Liver (tissue), 9 donors: Measurements from ENCODE around the gene FTO. TPM values are rescaled to one million over a fixed set of nuclear protein-coding genes. Genes with fewer than 3 reads are reported as not detected.

Experiments
- DNase-seq: peaks from one replicate; pipeline ENCODE4 v3.0.0-alpha.2; 2017; ENCODE audit warnings: low spot score
- H3K27ac ChIP-seq, 2 donors: one replicate each; pipeline ENCODE4 v1.7.0; 2013; ENCODE audit warnings: inconsistent platforms in 2 of 2, low read length in 2 of 2, control low read depth in 1 of 2, low read depth in 1 of 2, mild to moderate bottlenecking in 1 of 2
- H3K27me3 ChIP-seq, 4 donors: one replicate each; pipeline versions ENCODE4 v1.6.1 to v1.7.0; 2013; ENCODE audit warnings: low read length in 3 of 4, inconsistent platforms in 1 of 4, mild to moderate bottlenecking in 1 of 4, moderate library complexity in 1 of 4; ENCODE audit not compliant: control insufficient read depth in 4 of 4, insufficient read depth in 4 of 4
- H3K36me3 ChIP-seq, 4 donors: one replicate each; pipeline versions ENCODE4 v1.6.1 to v1.7.0; 2013; ENCODE audit warnings: low read length in 3 of 4, mild to moderate bottlenecking in 3 of 4, low read depth in 1 of 4, moderate library complexity in 1 of 4; ENCODE audit not compliant: control insufficient read depth in 4 of 4, insufficient read depth in 3 of 4
- H3K4me1 ChIP-seq, 4 donors: one replicate each; pipeline versions ENCODE4 v1.6.1 to v1.7.0; 2013; ENCODE audit warnings: low read length in 3 of 4, mild to moderate bottlenecking in 3 of 4, moderate library complexity in 1 of 4; ENCODE audit not compliant: control insufficient read depth in 4 of 4, insufficient read depth in 4 of 4
- H3K4me3 ChIP-seq, 3 donors: one replicate each; pipeline versions ENCODE4 v1.6.1 to v1.7.0; 2013; ENCODE audit warnings: low read length in 3 of 3, control low read depth in 1 of 3, low read depth in 1 of 3, mild to moderate bottlenecking in 1 of 3
- H3K9ac ChIP-seq, 2 donors: one replicate each; pipeline ENCODE4 v1.7.0; 2013; ENCODE audit warnings: low read length in 2 of 2, mild to moderate bottlenecking in 2 of 2, moderate library complexity in 2 of 2, control low read depth in 1 of 2, low read depth in 1 of 2
- H3K9me3 ChIP-seq, 4 donors: one replicate each; pipeline versions ENCODE4 v1.6.1 to v1.7.0; 2013; ENCODE audit warnings: low read length in 3 of 4; ENCODE audit not compliant: control insufficient read depth in 4 of 4
- CTCF ChIP-seq: fragments of 150-350 bp; IDR thresholded peaks from 2 replicates; pipeline ENCODE4 v1.5.1; 2017; ENCODE audit warnings: improper control_type of control experiment, low read depth, low read length; ENCODE audit not compliant: missing input control
- EGR1 ChIP-seq, 2 donors: IDR thresholded peaks; 2 replicates each; pipeline ENCODE4 v1.6.1; 2016 to 2018; ENCODE audit warnings: antibody characterized with exemption in 2 of 2, low read depth in 2 of 2
- FOXA2 ChIP-seq: IDR thresholded peaks from 2 replicates; pipeline ENCODE4 v1.6.1; 2016; ENCODE audit warnings: antibody characterized with exemption
- GABPA ChIP-seq, 2 donors: IDR thresholded peaks in 1 of 2; conservative IDR thresholded peaks in 1 of 2; 2 replicates each; pipeline ENCODE4 v1.6.1; 2016; ENCODE audit warnings: antibody characterized with exemption in 2 of 2, mild to moderate bottlenecking in 1 of 2, moderate library complexity in 1 of 2
- HNF4A ChIP-seq, 2 donors: conservative IDR thresholded peaks; 2 replicates each; pipeline ENCODE4 v1.6.1; 2016; ENCODE audit warnings: antibody characterized with exemption in 2 of 2, mild to moderate bottlenecking in 2 of 2
- HNF4G ChIP-seq: IDR thresholded peaks from 2 replicates; pipeline ENCODE4 v1.6.1; 2016; ENCODE audit warnings: antibody characterized with exemption
- JUND ChIP-seq, 2 donors: IDR thresholded peaks; 2 replicates each; pipeline ENCODE4 v1.6.1; 2016; ENCODE audit warnings: antibody characterized with exemption in 2 of 2
- NR2F2 ChIP-seq: IDR thresholded peaks from 2 replicates; pipeline ENCODE4 v1.6.1; 2016; ENCODE audit warnings: antibody characterized with exemption
- RAD21 ChIP-seq, 2 donors: IDR thresholded peaks; 2 replicates each; pipeline ENCODE4 v1.6.1; 2016; ENCODE audit warnings: antibody characterized with exemption in 2 of 2, mild to moderate bottlenecking in 2 of 2
- REST ChIP-seq: IDR thresholded peaks from 2 replicates; pipeline ENCODE4 v1.6.1; 2016; ENCODE audit warnings: antibody characterized with exemption, mild to moderate bottlenecking
- RXRA ChIP-seq, 2 donors: IDR thresholded peaks; 2 replicates each; pipeline ENCODE4 v1.6.1; 2017 to 2018; ENCODE audit warnings: antibody characterized with exemption in 2 of 2, mild to moderate bottlenecking in 1 of 2
- SP1 ChIP-seq: IDR thresholded peaks from 2 replicates; pipeline ENCODE4 v1.6.1; 2018; ENCODE audit warnings: antibody characterized with exemption, mild to moderate bottlenecking
- TAF1 ChIP-seq: conservative IDR thresholded peaks from 2 replicates; pipeline ENCODE4 v1.6.1; 2016; ENCODE audit warnings: antibody characterized with exemption, mild to moderate bottlenecking
- YY1 ChIP-seq: IDR thresholded peaks from 2 replicates; pipeline ENCODE4 v1.6.1; 2016; ENCODE audit warnings: antibody characterized with exemption, mild to moderate bottlenecking
- WGBS: extraction: QIAGEN DNeasy Blood & Tissue Kit; methylation state at CpG from one replicate; pipeline ENCODE4 v1.1.7; 2013; 5-methylcytosine and 5-hydroxymethylcytosine counted together
- polyA plus RNA-seq, 2 donors: library from polyadenylated mRNA; stranded (reverse) in 1 of 2; unstranded in 1 of 2; fragments of 200-250 nt in 1 of 2; fragments of >200 nt in 1 of 2; fragmentation: Nextera tagmentation in 1 of 2; extraction: Ambion mirVana in 1 of 2; gene quantifications; one replicate each; pipeline versions ENCODE4 v1.2.1 to v1.2.3, GENCODE V29; 2013 to 2015
- total RNA-seq, 2 donors: library from RNA; depleted of rRNA; stranded (reverse); fragments of >200 nt; gene quantifications; one replicate each; pipeline ENCODE4 v1.2.3, GENCODE V29; 2014
- TF ChIP-seq, protein P1 (sequence below): IDR thresholded peaks from 2 replicates; pipeline ENCODE4 v1.6.1; 2016; ENCODE audit warnings: antibody characterized with exemption
- TF ChIP-seq, protein P2 (sequence below): IDR thresholded peaks from 2 replicates; pipeline ENCODE4 v1.6.1; 2016; ENCODE audit warnings: antibody characterized with exemption
- donor health status: healthy.
- donor health status: healthy.
- donor health status: healthy.
- donor health status: healthy.
- donor health status: healthy.

The FTO gene
- total and polyA plus RNA-seq, 4 donors, result 12.0 to 54.2 (median 24.6) TPM

DNA sequence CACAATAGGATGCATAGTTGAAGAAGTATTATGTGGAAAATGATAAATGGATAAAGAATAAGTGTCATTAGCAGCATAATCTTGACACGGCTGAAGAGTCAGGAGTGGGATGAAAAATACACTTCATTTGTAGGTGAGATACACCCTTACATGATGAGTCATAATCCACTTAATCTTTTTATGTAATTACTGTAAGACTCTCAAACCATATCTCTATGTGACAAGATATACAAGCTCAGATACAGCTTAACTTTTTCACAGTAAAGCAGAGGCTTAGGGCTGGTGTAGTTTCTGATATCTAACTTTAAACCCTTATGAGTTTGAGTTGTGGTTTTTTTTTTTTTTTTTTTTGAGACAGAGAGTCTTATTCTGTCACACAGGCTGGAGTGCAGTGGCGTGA is 101.2 kb downstream of the FTO start (continued):
- TF ChIP-seq FOXA2 (no peak), JUND (IDR thresholded peaks at IDR 0.05) (no peak), RXRA (IDR thresholded peaks at IDR 0.05) (no peak)

- Histone ChIP-seq H3K36me3 (peaks cover 0 to 4% (median 2%) of the 10 kb centered on the region in 4 donors), H3K27me3 (no peaks in the 10 kb centered on the region), H3K4me3 (no peak overlapping the region), H3K9ac (no peak overlapping the region), H3K27ac (no peak overlapping the region), H3K4me1 (no peaks in the 10 kb centered on the region), H3K9me3 (no peaks in the 10 kb centered on the region)
- no peak for DNase-seq
- WGBS, result 94% methylated on average over 4 of the region's 4 CpGs
- TF ChIP-seq FOXA2, result no peak
- no peak for TF ChIP-seq TAF1
- TF ChIP-seq, protein P1, sequence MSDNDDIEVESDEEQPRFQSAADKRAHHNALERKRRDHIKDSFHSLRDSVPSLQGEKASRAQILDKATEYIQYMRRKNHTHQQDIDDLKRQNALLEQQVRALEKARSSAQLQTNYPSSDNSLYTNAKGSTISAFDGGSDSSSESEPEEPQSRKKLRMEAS, result no peak
- TF ChIP-seq REST, result no peak
- no peak for TF ChIP-seq YY1
- no peak for TF ChIP-seq EGR1 (IDR thresholded peaks at IDR 0.05; ENCODE audit: low read depth in 2 of 2)
- TF ChIP-seq CTCF, result no peak
- TF ChIP-seq SP1, result no peak
- no peak for TF ChIP-seq JUND (IDR thresholded peaks at IDR 0.05)
- TF ChIP-seq, protein P2, sequence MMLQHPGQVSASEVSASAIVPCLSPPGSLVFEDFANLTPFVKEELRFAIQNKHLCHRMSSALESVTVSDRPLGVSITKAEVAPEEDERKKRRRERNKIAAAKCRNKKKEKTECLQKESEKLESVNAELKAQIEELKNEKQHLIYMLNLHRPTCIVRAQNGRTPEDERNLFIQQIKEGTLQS, result no peak
- no peak for TF ChIP-seq HNF4G
- no peak for TF ChIP-seq RAD21 (IDR thresholded peaks at IDR 0.05)
- no peak for TF ChIP-seq NR2F2
- no peak for TF ChIP-seq GABPA (IDR thresholded peaks at IDR 0.05 in 1 of 2, conservative IDR thresholded peaks at IDR 0.05 in 1 of 2)
- no peak for TF ChIP-seq HNF4A (conservative IDR thresholded peaks at IDR 0.05)
- no peak for TF ChIP-seq RXRA (IDR thresholded peaks at IDR 0.05)
Measured at GRCh38 chr16:53805752-53806151, 101.8 kb downstream of the FTO start.
